Measurements from ENCODE around the gene ALX1.

- TF ChIP-seq EZH2 (IDR thresholded peaks at IDR 0.05) (no peak), POLR2AphosphoS5 (IDR thresholded peaks at IDR 0.05; ENCODE audit: borderline replicate concordance, low read depth, low read length) (no peak)
These were observed 5.7 kb upstream of the ALX1 start for GRCh38 chr12:85274315-85274651.
